Activated gamma-delta T cell treated with Interleukin-2 at 50 U/mL for 16 hours (primary cell): ENCODE measurements around the gene HSPA1L.

Experiments
- DNase-seq: peaks from one replicate; pipeline ENCODE4 v3.0.0-alpha.2; 2020

Gene HSPA1L

DNA sequence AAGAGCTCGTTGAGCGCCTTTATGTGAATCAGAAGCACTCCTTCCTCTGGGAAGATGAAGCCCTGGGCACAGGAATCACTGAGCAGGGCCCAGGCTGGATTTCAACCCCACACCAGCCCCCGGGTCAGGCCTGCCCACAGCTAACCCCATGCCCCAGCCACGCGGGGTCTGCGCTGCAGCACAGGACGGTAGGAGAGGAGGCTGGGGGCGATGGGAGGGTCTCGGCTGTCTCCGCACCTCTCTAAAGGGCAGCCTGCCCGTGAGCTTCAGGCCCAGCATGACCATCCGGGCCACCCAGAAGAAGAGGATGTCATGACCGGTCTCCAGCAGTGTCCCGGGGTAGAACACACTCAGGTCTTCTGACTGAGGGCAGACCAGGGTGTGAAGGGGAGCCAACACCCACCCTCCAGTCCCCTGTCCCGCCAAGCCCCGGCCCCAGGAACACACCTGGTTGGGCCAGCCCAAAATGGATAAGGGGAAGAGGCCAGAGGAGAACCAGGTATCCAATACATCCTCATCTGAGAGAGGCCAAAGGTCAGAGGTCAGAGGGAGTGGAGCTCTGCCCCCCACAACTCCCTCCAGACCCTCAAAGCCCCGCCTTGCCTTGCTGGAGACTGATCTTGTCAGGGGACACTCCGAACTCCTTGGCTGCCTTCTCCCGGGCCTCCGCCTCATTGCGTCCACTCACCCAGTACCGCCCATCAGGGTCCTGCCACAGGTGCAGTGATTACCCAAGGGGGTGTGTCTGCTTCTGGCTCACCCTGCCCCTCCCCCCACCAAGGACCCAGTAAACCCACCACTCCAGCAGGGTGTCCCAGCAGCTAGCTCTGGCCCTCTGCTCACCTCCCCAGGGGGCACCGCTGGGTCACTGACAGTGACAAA, 33.6 kb downstream of the HSPA1L start:
- DNase-seq, result no peak

GRCh38 chr6:31780507-31781243, 34.4 kb downstream of the HSPA1L start:
- no peak for DNase-seq

DNA sequence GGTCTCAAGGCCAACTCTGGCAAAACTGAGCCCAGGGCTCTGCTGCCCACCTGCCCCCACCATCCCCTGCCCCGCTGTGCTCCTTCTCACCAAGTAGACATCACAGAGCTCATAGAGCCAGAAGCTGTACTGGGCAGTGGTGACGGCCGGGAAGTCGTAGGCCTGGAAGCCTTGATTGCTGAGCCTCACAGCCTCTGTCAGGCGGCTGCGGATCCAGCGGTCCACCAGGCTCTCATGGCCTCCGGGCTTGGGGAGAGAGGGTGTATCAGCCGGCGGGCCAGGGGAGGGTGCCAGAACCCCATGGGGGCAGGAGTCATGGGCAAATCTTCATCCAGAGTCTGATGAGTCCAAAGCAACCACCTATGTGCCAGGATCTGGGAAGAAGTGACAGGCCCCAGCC, 35.2 kb downstream of the HSPA1L start:
- no peak for DNase-seq

DNA sequence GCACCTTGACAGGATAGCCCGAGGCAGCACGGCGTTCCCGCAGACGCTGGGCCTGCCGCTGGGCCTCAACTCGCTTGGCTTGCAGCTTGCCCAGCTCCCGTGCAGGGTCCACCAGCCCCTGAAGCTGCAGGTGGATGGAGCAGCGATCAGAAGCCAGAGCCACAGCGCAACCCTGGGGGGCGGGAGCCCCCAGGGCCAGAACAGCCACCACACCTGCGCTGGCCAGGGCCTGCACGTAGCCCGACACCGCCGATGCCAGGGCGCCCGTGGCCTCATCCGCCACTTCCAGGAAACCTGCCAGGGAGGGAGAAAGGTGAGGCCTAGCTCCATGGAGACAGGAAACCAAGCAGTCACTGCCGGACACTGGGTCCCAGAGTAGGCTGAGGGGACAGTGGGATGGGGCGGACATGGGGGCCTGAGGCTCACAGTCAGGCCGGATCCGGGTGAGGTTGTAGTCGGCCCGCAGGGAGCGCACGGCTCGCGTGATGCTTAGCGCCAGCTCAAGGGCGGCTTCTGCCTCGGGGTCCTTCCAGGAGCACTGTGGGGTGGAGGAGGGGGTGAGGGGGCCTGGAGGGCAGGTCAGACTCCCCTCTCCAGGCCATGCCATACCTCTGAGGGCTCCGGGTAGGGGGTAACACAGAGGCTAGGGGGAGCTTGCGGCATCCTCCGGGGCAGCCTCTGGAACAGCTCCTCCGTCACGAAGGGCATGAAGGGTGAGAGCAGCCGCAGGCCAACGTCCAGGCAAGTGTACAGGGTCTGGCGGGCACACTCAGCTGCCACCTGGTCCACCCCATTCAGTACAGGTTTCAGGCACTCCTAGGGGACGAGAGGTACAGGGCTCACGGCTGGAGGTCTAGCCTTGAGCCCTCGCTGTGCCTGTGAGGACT, 35.8 kb downstream of the HSPA1L start:
- no peak for DNase-seq

DNA sequence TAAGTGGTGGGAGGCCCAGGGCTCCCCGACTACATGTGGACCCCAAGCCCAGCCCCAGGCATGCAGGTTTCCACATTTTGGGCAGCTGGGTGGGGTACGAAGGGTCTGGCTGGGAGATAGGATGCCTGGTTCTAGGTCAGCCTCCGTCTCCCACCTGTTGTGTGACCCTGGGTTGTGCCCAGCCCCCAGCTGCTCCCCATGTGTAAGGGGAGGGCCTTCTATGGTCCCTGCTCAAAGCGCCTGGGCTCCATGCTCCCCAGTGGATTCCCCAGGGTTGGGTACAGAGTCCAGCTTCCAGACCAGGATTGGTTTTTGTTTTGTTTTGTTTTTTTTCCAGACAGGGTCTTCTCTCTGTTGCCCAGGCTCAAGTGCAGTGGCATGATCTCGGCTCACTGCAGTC, 36.9 kb downstream of the HSPA1L start:
- DNase-seq, result no peak

- no peak for DNase-seq
Observed at GRCh38 chr6:31777667-31778050, 37.4 kb downstream of the HSPA1L start.

GRCh38 chr6:31776989-31777666, 38.0 kb downstream of the HSPA1L start, which contains the start of gene VWA7:
Gene VWA7, minus strand, starts transcription at chr6:31777328. Its CDS starts 549 bp downstream, at chr6:31776779.
- peak; percentile 58 for DNase-seq

GRCh38 chr6:31776485-31776988, 38.5 kb downstream of the HSPA1L start:
- no peak for DNase-seq

- DNase-seq, result no peak
Observed at GRCh38 chr6:31775633-31776484, 39.2 kb downstream of the HSPA1L start.

DNA sequence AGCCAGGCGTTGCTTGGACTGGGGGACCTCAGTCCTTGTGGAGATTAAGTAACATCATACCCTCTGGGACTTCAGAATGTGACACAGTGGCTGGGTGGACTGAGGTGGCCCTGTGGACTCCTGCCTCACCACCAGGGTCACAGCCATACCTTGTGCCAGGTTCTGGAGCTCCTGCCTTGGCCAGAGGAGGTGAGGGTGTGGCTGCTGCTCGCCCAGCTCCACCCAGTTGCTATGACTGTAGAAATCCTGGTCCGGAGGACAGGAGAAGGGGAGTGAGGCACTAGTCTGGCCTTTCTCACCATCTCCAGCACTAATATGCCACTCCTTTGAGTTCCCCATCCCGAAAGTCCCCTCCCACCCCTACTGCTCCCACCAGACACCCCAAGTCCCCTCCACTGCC, 39.9 kb downstream of the HSPA1L start:
- DNase-seq, result no peak

GRCh38 chr6:31771992-31772358, 43.1 kb downstream of the HSPA1L start:
- no peak for DNase-seq

- no peak for DNase-seq
Observed at GRCh38 chr6:31770860-31771259, 44.2 kb downstream of the HSPA1L start.

- DNase-seq, result peak; percentile 73
Observed at GRCh38 chr6:31769684-31770371, 45.3 kb downstream of the HSPA1L start.

DNA sequence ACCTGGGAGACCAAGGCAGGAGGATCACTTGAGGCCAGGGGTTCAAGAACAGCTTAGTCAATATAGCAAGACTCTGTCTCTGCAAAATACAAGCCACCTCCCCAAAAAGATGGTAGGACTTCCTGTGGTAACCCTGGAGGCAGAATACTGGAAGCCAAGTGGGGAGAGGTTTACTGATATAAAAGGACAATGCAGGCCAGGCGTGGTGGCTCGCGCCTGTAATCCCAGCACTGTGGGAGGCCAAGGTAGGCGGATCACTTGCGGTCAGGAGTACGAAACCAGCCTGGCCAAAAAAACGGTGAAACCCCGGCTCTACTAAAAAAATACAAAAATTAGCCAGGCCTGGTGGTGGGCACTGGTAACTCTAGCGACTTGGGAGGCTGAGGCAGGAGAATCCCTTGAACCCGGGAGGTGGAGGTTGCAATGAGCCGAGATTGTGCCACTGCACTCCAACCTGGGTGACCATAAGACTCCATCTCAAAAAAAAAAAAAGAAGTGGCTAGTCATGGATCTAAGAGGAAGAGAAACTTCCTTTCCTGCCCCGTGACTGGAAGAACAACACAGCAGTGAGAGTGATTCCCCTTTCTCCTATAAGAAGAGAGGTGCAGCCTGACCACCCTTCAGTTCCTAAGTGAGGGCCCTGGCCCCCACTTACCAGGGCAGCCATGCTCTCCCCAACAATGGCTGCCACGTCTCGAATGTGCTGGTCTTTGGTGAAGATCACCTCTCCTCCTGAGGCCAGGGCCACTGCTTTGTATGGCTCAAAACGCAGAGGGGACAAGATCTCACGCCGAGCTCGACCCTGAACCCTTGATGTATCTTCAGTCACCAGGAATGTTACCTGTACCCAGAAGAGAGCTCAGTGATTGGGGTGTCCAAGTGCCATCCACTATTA, 46.5 kb downstream of the HSPA1L start:
- no peak for DNase-seq

- no peak for DNase-seq
Observed at GRCh38 chr6:31767096-31767645, 47.9 kb downstream of the HSPA1L start.

- DNase-seq, result no peak
Observed at GRCh38 chr6:31765910-31766794, 48.9 kb downstream of the HSPA1L start.

DNA sequence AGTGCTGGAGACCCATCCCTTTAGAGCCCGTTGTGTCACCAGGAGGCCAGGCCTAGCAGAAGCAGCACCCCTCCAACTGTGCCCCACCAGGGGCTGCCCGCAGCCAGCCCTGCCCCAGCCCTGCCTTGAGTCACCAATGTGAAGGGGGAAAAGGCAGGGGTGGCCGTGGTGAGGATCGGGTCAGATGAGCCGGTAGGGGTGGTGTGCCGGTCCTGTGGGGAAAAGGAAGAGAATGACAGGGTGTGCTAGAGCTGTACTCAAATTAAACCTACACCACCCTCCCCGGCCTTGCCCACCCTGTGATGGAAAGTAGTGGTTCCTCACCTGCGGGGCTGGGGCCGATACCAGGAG, 49.5 kb downstream of the HSPA1L start:
- no peak for DNase-seq

DNA sequence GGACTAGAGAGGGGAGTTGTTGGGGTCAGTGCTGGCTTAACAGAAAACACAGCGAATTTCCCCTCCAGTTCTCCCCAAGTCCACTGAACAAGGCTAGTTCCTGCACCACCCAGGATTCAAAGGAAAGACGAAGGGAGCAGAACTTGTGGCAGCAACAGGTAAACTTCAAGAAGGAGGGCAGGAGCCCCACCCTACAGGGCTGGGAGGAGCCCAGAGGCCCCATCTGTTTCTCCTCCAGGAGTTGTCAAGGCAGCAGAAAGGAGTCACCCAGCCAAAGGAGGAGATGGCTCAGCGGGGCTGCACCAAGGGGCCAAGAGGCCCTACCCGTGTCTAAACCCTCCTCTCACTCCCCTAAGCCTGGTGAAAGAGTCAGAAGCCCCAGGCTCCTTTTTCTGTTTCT, 50.9 kb downstream of the HSPA1L start:
- DNase-seq, result no peak

DNA sequence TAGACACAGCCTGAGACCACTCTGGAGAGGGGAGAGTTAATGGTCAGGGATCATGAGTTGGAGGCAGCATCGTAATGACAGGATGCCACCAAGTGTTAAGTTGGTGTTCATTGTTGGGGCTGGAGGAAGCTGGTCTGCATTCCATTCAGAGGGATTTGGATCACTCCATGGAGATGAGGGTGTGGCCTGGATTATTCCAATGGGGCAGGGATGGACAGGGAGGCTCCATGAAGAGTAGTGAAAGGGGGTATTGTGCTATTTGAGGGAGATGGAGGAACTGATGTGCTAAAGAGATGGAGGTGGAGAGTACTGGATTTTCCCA, 51.5 kb downstream of the HSPA1L start:
- no peak for DNase-seq
